Left cardiac atrium (tissue), 4 donors: Measurements from ENCODE around the gene ANK3. TPM values are rescaled to one million over a fixed set of nuclear protein-coding genes. Genes with fewer than 3 reads are reported as not detected.
A peak's percentile ranks its signal among the peaks of the same experiment; 100 is the strongest.

ENCODE experiments used
- ATAC-seq, 2 donors: fragments of 200-7000 bp; cut with Tn5 transposase; one replicate each; pipeline ENCODE4 v1.9.1; 2020; ENCODE audit warnings: mild to moderate bottlenecking in 2 of 2, moderate library complexity in 2 of 2
- DNase-seq: peaks from one replicate; pipeline ENCODE4 v3.0.0-alpha.2; 2020
- intact Hi-C, 2 donors: fragments of 100-400 bp; cut with DNase I; formaldehyde crosslinking; loops; one replicate each; pipeline versions ENCODE4 v1.14.1 to v1.15.1; 2022 to 2023
- total RNA-seq, 2 donors: library from RNA; stranded (reverse); fragmentation: NEBNext Ultra II Directional; extraction: Animal tissue kit (Norgen Biotek cat#: 25700); gene quantifications; one replicate each; pipeline ENCODE4 v1.2.1, GENCODE V29; 2021
- donor health status: DM: no; HTN: yes; CAD: no.
- donor health status: DM: no; HTN: yes; CAD: no; lungs with severe emphysema.
- donor health status: DM: yes; HTN: yes; CAD: no.
- donor health status: Dilated cardiomyopathy.

The ANK3 gene
- total RNA-seq, 2 donors from 2014 or later = 142 to 199 TPM

DNA sequence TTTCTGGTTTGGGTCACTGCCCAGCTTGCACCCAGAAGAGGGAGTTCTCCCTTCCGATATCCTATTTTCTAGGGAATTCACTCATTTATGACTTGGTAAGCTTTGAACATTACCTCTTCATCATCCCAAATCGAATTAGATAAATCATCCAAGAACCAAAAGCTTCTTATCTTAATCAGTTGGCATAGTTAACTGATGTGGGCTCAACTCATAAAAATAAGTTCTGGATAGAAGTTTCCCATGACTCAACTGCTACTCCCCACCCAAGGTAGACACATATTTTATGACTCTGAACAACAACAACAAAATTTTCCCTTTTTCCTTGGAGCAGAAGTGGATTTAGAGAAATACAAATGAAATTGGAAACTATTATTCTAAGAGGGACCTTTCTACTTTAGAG is 380.4 kb downstream of the ANK3 start:
- ATAC-seq (no peak), DNase-seq (no peak)
- intact Hi-C loops = no loop called here

DNA sequence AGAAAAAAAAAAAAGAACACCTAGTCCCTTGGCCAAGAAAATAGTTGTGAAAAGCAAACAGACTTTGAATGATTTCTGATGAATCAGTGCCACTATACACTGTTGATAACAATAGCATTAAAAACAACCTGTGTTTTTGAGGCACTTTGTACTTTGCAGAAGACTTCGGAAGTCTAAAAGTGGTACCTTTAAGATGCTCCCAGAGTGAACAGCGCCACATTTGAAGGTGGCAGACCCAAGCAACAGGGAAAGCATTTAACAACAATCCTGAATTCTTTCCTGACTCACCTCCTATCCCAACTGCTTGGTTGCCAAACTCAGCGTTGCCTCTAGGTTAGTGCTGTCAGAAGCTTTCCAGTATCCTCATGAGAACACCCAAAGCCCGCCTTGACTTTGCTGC is 380.9 kb downstream of the ANK3 start:
- DNase-seq (no peak), ATAC-seq (no peak)
- intact Hi-C loops = no loop called here

DNA sequence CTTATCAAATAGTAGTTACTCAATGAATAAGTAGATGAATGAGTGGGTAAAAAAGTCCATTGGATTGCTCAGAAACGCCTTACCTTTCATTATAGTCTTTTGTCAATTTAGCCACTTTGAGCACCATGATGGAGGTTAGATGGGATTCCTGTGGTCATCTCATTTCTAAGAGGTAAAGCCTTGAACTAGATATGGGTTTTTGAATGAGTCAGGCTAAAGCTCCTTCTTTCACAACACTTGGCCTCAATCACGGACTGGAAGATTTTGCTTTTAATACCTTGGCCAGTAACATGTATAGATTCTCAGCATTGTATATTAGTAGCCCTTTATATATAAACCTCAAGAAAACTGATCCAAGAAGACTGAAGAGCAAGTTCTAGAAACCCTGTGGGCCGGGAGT is 383.6 kb downstream of the ANK3 start:
- intact Hi-C loops = no loop called here
- DNase-seq (no peak), ATAC-seq (no peak)

DNA sequence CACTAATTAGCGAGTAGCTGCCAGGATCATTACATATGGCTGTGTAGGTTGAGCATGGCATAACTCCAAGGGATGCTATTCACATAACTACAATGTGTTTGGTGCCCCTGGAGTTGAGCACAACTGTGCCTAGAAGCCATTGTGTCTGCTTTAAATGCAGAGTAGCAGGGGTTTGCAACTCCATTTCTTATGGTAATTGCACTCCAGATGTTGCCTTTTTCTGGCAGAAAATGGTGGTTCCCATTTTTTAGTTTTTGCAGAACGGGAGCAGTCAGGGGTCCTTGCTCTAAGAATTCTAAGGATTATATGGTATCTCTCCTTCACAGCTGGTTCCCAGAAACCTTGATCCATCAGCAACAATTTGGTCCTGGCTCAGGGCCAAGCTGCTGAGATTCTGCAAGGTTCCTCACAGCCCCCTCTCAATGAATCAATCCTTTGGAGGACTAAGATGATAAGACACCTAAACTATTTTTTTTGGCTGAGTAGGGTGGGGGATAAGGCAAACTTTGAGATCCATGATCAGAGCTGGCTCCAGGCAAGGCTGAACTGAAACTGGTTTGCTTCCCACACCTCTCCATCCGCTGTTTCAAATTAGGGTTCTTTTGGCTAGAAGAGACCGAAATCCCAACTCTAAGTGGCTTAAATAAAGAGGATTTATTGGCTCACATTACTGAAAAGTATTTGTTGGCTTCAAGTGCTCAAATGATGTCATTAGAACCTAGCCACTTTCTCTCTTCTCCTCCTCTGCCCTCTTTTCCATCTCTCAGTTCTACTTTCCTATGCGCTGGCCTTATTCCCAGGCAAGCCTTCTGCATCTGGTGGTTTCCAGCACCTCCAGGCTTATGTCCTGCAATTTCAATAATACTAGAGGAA is 385.8 kb downstream of the ANK3 start:
- intact Hi-C loops = no loop called here
- ATAC-seq (no peak), DNase-seq (peak; percentile 20)

DNA sequence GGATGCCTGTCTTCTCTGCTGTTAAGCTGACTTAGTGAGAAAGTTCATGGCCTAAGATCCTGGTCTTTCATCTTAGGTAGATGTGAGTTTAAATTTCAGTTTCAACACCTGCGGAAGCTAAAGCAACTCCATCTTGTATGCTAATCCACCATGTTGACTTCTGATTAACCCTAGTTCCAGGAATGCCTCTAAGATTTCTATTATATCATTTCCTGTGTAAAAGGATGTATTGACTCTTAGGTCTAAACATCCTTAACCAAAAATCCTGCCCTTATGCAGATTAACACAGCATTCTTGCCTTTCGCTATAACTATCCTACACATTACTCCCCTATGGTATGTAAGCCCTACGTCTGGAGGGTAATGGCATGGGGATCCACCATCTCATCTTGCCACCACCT is 388.9 kb downstream of the ANK3 start:
- intact Hi-C loops = no loop called here
- ATAC-seq = no peak
- no peak for DNase-seq

DNA sequence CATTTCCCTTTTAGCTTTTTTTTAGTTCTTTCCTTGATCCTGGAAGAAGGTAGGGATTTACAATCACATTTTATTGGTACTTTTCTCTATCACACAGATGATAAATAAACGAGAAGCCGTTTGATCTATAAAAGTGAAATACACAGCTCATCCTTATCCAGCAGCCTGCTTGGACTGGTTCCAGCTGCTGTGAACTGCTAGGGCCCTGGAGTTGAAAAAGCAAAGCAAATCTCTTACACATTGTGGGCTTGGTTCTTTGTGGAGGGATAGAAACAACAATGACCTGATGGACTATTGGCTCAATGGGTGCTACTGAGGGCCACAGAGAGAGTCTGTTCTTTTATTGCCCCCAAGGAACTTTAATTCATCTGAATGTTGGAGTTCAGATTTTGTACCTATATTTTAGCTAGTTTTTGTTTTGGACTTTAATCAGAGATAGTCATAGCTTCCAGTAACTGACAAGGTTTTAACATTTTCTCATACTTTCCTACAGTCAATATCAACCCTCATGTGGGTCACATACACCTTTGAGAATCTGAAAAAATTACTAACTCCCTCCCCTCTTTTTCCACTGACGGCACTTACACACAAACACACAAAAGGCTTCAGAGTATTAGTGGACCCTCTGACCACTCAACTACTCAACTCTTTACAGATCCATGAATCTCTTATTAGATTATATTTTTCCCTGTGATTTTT is 391.7 kb downstream of the ANK3 start:
- intact Hi-C loops = no loop called here
- no peak for ATAC-seq

DNA sequence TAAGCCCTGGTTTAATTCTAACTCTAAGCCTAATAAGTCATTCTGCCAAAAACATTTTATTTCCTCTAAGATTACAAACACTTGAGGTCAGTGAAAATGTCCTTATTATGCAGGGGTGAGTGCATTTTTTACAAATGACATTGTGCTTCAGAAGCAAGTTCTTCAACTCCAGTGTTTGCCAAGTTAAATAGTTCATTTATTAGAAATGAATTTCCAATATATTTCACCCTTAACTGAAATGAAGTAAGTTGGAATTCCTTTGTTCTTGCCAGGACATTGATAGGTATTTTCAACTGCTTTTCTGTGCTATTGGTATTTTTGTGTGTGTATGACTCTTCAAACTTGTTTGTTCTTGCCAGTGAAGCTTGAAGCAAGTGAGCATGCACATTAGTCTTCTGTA is 393.8 kb downstream of the ANK3 start:
- intact Hi-C loops = no loop called here
- ATAC-seq (no peak), DNase-seq (no peak)

More for the DNA sequence above, 391.7 kb downstream of the ANK3 start:
- peak; percentile 24 for DNase-seq

DNA sequence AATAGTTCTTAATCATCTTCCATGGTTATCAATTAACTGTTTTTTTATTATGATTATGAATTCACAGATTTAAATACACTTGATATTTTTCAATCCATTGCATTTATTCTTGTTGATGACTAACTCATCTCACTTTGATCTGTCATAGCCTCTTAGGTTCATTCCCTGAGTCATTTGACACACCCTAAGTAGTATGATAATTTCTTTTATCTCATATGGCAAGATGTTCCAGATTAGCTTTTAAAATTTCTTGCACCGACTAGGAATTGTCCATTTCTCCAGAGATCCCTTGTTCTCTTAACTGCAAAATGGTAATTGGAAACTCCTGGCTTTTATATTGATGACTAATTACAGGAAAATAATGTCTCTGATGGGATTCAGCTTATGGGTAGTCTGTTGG is 395.7 kb downstream of the ANK3 start:
- no peak for ATAC-seq
- intact Hi-C loops = no loop called here
- DNase-seq = no peak

DNA sequence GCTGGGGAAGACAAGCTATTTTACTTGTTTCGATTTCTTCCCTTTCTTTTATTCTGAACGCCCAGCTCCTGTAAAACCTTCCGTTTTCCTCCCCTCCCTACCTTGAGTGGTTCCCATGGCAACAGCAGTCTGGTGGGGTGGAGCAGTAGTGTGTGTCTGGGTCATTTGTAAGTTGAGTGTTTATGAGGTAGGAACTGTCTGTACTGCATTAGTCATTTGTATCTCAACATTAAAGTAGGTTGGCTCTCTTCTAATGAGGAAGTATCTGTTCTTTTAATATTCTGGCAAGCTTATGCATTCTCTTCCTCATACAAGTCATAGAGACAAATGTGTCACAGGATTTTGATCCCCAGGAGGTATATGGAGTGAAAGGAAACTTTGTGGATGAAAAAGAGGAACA is 398.0 kb downstream of the ANK3 start:
- DNase-seq (no peak), ATAC-seq (peak; percentile 63 to 99)
- intact Hi-C loops = no loop called here

DNA sequence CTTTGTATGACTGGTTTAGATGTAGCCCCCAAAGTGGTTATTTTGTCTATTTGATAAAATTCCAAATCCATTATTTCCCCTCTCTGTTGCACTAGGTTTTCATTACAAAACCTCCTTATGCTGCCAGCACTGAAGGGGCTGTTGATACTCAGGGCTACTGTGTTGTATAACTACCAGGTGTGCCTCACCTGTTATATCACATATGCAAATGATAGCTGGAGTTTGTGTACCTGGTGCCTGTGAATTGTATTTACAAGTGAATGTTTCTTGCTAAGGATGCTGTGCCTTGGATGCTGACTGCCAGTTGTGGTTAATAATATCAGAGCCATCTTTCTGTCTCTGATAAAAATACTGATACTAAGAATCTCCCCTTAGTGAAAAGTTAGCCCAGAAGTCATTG is 398.6 kb downstream of the ANK3 start:
- intact Hi-C loops = no loop called here
- ATAC-seq = no peak

DNA sequence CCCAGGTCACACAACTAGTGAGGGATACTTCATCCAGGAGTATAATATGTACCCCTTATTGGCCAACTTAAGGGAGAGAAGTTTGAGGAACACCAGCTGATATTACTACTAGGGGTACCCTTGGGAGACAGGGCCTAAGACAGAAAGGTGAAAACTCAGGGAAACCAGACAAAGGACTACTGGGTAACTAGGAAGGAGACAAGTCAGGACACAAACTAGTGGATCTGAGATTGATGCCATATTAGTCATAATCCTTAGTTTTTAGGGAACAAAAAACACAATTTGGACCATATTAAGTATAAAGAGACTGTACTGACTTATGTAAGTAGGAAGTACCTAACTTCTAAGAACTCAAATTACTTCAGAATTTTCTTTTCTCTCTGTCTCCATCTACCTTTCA is 404.0 kb downstream of the ANK3 start:
- DNase-seq (no peak), ATAC-seq (no peak)
- intact Hi-C loops = no loop called here

More for the DNA sequence above, 398.6 kb downstream of the ANK3 start:
- DNase-seq = no peak

DNA sequence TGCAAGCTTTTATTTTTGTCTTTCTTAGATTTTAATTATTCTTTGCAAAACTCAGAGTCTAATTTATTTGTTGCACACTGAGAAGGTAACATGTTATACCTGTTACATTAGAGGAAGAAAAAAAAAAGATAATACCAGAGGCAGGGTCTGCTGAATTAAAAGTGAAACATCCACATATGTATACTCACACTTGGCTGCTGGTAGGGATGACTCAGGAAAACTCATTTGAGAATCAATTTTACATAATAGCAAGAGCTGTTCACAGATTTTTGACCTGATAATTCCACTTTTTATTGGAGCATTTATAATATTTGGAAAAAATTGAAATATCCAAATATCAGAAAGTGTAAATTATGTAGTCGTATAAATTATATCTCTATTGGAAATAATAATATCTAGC is 405.3 kb downstream of the ANK3 start:
- no peak for ATAC-seq
- intact Hi-C loops = no loop called here
- no peak for DNase-seq

DNA sequence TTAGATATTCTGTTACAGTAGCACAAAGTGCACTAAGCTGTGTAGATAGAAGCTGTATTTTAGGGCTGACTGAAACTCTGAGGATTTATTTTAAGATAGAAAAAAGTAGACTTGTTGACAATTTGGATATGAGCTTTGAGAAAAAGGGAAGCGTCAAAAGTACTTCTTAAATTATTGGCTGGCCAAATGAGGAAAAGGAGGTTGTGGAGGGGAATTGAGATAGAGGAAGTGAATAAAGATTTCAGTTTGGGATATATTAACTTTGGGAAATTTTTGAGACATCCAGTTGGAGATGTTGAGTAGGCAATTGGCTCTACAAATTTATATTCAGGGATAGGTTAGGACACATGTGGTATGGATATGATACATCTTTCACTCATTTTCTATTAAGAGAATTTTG is 409.3 kb downstream of the ANK3 start:
- DNase-seq (no peak), ATAC-seq (no peak)
- intact Hi-C loops = no loop called here

DNA sequence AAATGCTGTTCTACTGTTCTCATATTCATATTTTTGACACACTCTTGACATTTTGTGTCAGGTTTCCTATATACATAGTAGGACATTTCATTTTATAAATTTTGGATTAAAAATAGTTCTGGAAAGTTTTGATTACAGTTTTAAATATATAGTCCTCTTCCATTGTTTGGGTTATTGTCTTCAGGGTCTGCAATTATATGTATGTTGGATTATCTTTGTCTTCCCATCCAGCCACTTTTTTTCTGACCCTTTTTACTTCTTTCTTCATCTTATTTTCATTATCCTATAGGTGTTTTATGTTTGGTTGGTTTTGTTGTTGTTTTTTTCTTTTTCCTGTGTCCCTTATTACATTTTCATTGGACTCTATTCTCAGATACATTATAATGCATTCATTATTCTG is 412.2 kb downstream of the ANK3 start:
- intact Hi-C loops = no loop called here
- DNase-seq = no peak
- ATAC-seq = no peak

DNA sequence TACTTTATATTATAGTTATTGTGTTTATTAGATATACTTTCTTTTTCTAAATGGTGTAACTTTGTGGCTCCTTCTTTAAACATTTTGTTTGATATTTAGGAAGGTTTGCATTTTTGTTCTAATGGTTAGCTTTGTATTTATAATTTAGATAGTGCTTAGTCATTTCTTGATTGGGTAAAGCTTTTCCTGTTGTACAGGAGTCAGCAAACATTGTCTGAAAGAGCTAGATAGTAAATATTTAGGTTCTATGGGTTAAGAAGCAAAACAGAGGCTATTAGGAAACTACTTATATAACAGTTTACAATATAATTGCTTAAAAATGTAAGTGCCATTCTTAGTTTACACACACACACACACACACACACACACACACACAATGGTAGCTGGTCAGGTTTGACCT is 412.8 kb downstream of the ANK3 start:
- ATAC-seq = no peak

More for the DNA sequence above, 412.8 kb downstream of the ANK3 start:
- no peak for DNase-seq
- intact Hi-C loops = no loop called here
